Embryonic facial prominence (tissue), 1 donor: Measurements from ENCODE around the gene MRPL34.

ENCODE experiments used
- DNase-seq: peaks from one replicate; pipeline ENCODE4 v3.0.0-alpha.2; 2016; ENCODE audit errors: extremely low spot score

MRPL34 gene

DNA sequence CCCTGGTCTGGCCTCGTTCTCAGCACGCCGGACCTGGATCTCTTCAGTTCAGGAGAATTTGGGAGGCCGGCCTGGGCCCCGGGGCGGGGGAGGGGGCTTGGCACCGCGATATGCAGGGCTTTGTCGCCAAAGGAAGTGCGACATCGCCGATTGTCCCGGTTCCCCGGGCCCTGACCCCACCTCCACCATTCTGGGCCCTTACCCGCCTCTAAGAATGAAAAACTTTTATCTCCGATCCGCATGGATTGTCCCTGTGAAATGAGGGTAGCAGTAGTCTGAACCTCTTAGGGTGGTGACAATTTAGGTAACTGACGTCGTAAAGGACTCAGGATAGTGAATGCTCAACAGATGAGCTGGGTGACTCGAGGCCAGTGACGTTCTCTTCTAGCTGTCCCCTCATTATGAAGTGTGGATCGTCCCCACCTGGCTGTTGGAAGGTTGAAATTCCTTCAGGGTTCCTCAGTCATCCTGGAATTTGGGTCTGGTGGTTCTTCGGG, 4.3 kb downstream of the MRPL34 start:
- no peak for DNase-seq

DNA sequence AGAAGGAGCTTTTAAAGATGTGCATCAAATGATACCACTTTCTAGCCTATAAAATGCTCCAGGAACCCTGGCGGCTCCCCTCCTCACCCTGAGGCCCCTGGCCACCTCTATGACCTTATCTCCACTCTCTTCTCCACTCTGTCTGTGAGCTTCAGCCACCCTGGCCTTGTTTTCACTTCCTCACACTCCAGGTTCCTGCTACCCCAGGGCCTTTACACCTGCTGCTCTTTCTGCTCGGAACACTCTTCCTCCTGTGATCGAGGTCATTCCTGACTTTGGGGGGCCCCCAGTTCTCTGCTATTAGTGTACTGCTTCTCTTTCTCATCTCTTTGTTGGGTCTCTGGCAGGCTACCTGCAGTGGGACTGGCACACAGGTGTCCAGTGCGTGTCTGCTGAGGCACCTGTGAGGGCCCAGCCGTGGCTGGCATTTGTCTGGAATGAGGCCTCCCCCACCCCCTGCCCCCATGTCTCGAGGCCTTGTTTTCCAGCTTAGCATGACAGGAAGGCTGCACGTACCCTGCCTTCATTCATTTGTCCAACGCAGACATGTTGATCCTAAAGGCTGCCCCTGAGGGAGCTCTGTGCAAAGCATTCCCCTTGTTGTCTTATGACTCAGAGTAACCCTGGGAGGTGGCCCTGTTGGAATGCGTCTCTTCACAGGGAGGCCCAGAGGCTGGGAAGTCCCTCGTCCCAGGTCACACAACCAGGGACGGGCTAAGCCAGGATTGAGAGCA, 6.0 kb downstream of the MRPL34 start:
- no peak for DNase-seq

- no peak for DNase-seq
Observed at GRCh38 chr19:17312189-17313113, 6.8 kb downstream of the MRPL34 start.

GRCh38 chr19:17314007-17314593, 8.4 kb downstream of the MRPL34 start:
- DNase-seq = no peak

- no peak for DNase-seq
Observed at GRCh38 chr19:17318966-17319365, 13.3 kb downstream of the MRPL34 start.

- DNase-seq = no peak
Observed at GRCh38 chr19:17319473-17320238, 14.0 kb downstream of the MRPL34 start.

DNA sequence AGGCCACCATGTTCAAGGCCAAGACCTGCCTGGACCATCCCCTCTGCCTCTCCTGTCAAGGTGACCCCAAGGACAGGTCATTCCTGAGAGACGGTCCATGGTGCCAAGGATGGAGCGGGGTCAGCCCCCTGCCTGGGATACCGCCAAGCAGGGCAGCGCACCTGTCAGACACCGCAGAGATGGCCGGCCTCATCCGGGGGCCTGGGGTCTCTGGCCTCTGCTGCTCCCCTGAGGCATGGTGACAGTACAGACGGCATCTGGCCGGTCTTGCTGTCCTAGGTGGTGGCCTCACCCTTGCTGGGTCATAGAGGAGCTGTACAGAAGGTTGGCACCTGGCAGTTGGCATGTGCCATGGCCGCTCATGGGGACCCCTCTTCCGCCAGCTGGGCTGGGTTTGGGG, 14.8 kb downstream of the MRPL34 start:
- no peak for DNase-seq

- DNase-seq = no peak
Observed at GRCh38 chr19:17321655-17322489, 16.2 kb downstream of the MRPL34 start.

DNA sequence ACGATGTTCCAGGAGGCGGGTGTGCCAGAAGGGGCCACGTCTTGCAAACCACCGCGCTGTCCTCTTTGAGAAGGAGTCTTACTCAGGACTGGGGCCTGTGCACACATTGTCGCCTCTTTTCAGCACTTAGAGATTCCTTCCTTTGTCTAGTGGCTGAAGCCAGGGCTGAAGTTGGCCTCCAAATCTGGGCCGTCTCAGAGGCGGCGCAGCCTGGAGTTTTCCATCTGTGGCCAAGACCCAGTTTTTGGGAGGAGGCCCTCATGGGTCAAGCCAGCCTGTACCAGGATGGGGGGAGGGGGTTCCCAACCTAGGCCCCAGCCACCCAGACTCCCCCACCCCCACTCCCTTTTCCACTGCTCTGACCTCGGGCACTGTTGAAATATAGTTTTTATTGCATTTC, 17.2 kb downstream of the MRPL34 start:
- no peak for DNase-seq

DNA sequence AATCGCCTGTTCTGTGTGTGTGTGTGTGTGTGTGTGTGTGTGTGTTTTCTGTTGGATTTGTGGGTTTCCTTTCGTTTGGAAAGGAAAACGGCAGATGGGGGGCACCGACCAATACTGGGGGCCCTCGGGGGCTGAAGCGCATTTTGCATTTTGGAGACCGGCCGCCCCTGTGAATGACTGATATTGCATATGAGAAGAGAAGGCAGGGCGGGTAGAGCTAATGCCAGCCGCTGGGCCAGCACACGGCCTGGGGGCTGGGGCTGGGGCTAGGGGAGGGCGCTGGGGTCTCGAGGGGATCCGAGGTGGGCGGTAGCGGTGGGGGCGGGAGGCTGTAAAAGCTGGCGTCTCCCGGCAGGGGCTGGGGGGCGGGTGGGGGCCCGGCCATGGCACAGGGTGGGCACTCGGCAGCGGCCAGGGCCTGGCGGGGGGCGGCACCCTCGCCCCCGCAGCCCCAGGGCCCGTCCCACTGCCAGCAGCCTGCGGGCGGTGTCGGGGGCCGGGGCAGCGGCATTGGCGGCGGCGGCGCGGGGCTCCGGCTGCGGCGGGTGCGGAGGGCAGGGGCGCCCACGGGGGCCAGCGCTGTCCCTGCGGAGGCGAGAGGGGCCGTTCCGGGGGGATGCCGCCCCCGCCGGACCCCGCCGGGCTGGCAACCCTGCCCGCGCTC, 17.8 kb downstream of the MRPL34 start:
- DNase-seq = no peak

DNA sequence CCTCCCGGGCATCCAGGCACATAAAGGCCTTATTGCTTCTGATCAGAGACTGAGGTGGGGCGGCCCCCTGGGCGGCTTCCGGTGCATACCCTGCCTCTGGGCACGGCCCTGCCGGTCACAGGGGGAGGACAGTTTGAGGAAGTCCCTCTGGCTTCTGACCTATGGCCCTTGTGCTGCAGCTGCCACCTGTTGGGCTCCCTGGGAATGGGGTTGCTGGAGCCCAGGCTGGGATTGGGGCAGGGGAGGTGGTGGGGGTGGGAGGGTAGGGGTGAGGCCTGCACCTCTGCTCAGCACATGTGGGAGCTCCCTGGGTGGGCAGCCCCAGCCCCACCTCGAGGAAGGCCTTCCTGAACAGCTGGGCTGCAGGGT, 18.3 kb downstream of the MRPL34 start:
- no peak for DNase-seq

- no peak for DNase-seq
Observed at GRCh38 chr19:17324357-17325114, 18.9 kb downstream of the MRPL34 start.

- DNase-seq = no peak
Observed at GRCh38 chr19:17325133-17325532, 19.5 kb downstream of the MRPL34 start.

DNA sequence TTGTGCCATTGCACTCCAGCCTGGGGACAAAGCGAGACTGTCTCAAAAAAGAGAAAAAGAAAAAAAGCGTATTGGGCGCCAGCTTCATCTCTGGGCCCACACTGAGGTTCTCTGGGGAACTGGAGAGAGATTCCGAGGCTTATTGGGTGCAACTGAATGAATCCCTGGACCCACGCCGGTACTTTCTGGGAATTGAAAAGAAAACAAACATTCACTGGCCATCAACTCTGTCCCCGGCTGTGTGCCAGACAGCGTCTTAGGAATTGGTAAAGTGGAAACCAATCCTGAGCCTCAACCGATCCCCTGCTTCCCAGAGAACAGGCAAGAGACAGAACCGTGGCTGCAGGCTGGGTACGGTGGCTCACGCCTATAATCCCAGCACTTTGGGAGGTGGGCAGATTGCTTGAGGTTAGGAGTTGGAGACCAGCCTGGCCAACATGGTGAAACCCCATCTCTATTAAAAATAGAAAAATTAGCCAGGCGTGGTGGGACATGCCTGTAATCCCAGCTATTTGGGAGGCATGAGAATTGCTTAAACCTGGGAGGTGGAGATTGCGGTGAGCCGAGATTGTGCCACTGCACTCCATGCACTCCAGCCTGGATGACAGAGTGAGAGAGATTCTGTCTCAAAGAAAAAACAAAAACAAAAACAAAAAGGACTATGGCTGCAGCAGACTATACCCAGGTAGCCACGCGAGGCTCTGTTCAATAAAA, 20.4 kb downstream of the MRPL34 start:
- no peak for DNase-seq

DNA sequence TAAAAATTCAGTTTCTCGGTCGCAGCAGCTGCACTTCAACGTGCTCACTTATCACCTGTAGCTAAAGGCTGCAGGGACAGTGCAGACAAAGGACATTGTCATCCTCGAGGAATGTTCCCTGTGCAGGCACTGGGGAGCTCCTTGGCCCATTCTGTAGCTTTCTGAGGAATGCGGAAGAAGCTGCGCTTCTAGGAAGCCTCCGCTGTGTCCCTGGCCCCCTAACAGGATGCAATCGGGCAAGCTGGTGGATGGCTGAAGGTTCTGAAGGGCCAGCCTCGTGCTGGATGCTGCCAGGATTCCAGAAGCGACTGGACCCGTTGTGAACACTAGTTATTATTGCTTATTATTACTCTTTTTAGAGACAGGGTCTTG, 20.9 kb downstream of the MRPL34 start:
- no peak for DNase-seq

DNA sequence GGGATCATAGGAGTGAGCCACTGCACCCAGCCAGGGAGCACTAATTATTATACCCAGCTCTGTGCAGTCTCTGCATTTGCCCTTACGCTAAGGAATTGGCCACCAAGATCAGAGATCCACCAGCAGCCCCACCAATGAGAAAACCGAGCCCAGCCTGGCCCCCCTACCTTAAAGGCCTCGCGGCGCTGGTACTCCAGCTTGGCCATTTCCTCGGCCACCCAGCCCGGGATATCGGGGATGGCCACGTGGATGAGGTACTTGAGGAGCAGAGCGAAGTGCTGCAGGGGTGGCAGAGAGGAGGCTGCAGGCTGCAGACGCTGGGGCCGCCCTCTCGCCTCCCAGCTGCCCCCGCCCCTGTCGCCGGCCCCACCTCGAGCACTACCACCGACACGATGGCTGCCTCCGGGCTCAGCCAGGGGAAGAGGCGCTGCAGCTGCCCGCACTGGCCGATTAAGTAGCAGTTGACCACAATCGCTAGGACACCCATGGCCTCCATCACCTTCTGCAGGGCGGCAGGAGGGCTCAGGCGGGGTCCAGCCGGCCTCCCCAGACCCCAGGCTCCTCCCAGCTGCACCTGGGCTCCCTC, 21.5 kb downstream of the MRPL34 start:
- no peak for DNase-seq

- DNase-seq = no peak
Observed at GRCh38 chr19:17327654-17328516, 22.2 kb downstream of the MRPL34 start.
